Suprapubic skin (tissue), 4 donors: ENCODE measurements around the gene CASR. TPM values are rescaled to one million over a fixed set of nuclear protein-coding genes. Genes with fewer than 3 reads are reported as not detected.
A peak's percentile ranks its signal among the peaks of the same experiment; 100 is the strongest.
"Not testable (repeated sequence)": the region's sequence is repeated elsewhere in the genome, so short reads cannot be mapped to it uniquely, and the experiment has no call there.

Source experiments
- DNase-seq, 2 donors: peaks; one replicate each; pipeline ENCODE4 v3.0.0-alpha.2; 2019; ENCODE audit warnings: low spot score in 2 of 2
- H3K27ac ChIP-seq: fragments of 200-600 bp; sonication (generic); one replicate; pipeline ENCODE4 v1.5.1; 2019
- H3K27me3 ChIP-seq: fragments of 200-600 bp; sonication (generic); one replicate; pipeline ENCODE4 v1.5.1; 2019
- H3K36me3 ChIP-seq: fragments of 200-600 bp; sonication (generic); one replicate; pipeline ENCODE4 v1.5.1; 2019
- H3K4me1 ChIP-seq: fragments of 200-600 bp; sonication (generic); one replicate; pipeline ENCODE4 v1.5.1; 2019
- H3K4me3 ChIP-seq: fragments of 200-600 bp; sonication (generic); one replicate; pipeline ENCODE4 v1.5.1; 2019; ENCODE audit warnings: mild to moderate bottlenecking
- H3K9me3 ChIP-seq: fragments of 200-600 bp; sonication (generic); one replicate; pipeline ENCODE4 v1.5.1; 2019
- CTCF ChIP-seq, 2 donors: fragments of 200-600 bp in 1 of 2; fragments of 450-650 bp in 1 of 2; sonication (generic) in 1 of 2; IDR thresholded peaks; one replicate each; pipeline ENCODE4 v1.5.1; 2016 to 2019; ENCODE audit warnings: antibody characterized with exemption in 2 of 2, mild to moderate bottlenecking in 1 of 2, moderate library complexity in 1 of 2
- EP300 ChIP-seq: sonication (generic); formaldehyde crosslinking; IDR thresholded peaks from one replicate; pipeline ENCODE4 v1.6.1; 2017; ENCODE audit warnings: antibody characterized with exemption
- POLR2A ChIP-seq, 2 donors: fragments of 450-650 bp; IDR thresholded peaks; one replicate each; pipeline ENCODE4 v1.6.1; 2017; ENCODE audit warnings: antibody characterized with exemption in 2 of 2, mild to moderate bottlenecking in 2 of 2, moderate library complexity in 2 of 2
- POLR2AphosphoS5 ChIP-seq, 3 donors: sonication (generic); formaldehyde crosslinking; IDR thresholded peaks; one replicate each; pipeline ENCODE4 v1.6.1; 2017; ENCODE audit warnings: antibody characterized with exemption in 3 of 3
- WGBS: methylation state at CpG from one replicate; pipeline ENCODE4 v1.1.5; 2018; 5-methylcytosine and 5-hydroxymethylcytosine counted together
- total RNA-seq, 4 donors: library from RNA; depleted of rRNA; stranded (reverse); fragments of >200 nt; gene quantifications; one replicate each; pipeline ENCODE4 v1.1.0, GENCODE V29; 2016

Gene CASR
- total RNA-seq, 4 donors from 2014 or later = not detected

- Histone ChIP-seq H3K9me3 (peaks cover 4% of the 10 kb centered on the region), H3K4me1 (no peaks in the 10 kb centered on the region), H3K27me3 (no peaks in the 10 kb centered on the region), H3K36me3 (no peaks in the 10 kb centered on the region), H3K4me3 (no peak overlapping the region), H3K27ac (no peak overlapping the region)
- TF ChIP-seq CTCF (IDR thresholded peaks at IDR 0.05) (no peak), POLR2A (IDR thresholded peaks at IDR 0.05) (no peak), EP300 (no peak), POLR2AphosphoS5 (IDR thresholded peaks at IDR 0.05) (no peak)
- no peak for DNase-seq
Observed at GRCh38 chr3:122167630-122168029, 15.8 kb upstream of the CASR start.

DNA sequence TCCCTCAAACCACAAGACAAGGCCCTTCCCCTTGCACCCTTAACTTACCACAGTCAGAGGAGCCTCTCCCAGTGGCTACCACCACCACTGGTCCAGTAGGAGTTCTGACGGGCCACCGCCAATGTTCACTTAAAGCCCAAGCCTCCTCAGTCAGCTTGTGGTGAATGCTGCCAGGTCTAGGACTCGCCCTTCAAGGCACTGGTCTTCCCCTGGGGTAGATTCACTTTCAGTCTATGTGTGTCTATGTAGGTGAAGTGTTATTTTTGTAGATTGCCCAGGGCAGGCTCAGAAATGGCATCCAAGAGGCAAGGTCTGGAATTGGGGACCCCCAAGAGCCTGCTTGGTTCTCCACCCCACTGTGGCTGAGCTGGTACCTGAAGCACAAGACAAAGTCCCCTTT lies 15.4 kb upstream of the CASR start:
- H3K4me1 ChIP-seq = no peaks in the 10 kb centered on the region
- 59% methylated on average over 3 of the region's 3 CpGs for WGBS
- TF ChIP-seq POLR2A (IDR thresholded peaks at IDR 0.05) (no peak), POLR2AphosphoS5 (IDR thresholded peaks at IDR 0.05) (no peak), CTCF (IDR thresholded peaks at IDR 0.05) (no peak), EP300 (no peak)
- no peaks in the 10 kb centered on the region for H3K36me3 ChIP-seq
- no peak overlapping the region for H3K27ac ChIP-seq
- peaks cover 6% of the 10 kb centered on the region for H3K9me3 ChIP-seq
- no peaks in the 10 kb centered on the region for H3K27me3 ChIP-seq
- no peak overlapping the region for H3K4me3 ChIP-seq
- no peak for DNase-seq

DNA sequence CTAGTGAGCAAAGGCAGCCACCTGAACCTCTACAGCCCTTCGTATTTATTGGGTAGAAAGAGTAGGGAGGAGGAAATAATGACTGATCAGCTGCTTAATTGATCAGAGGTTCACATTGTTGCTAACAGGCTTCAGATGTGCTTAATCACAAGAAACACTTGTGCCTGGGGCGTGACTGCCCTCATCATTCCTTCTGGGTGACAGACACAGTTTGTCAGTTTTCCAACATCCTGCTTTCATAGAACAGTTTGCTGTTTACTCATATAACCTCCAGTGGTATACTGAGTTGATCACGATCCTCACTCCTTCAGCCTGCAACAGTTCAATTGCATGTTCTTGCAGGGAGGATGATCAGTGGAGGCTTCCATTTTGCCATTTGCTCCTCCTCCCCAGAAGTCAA lies 13.6 kb upstream of the CASR start:
- no peak for DNase-seq
- Histone ChIP-seq H3K9me3 (peaks cover 12% of the 10 kb centered on the region), H3K36me3 (no peaks in the 10 kb centered on the region), H3K4me1 (no peaks in the 10 kb centered on the region), H3K27ac (no peak overlapping the region), H3K27me3 (no peaks in the 10 kb centered on the region), H3K4me3 (no peak overlapping the region)
- TF ChIP-seq EP300 (no peak), CTCF (IDR thresholded peaks at IDR 0.05) (no peak), POLR2AphosphoS5 (IDR thresholded peaks at IDR 0.05) (no peak), POLR2A (IDR thresholded peaks at IDR 0.05) (no peak)
- WGBS = 86% methylated on average over 3 of the region's 3 CpGs

- not testable (repeated sequence) for H3K27me3 ChIP-seq, H3K36me3 ChIP-seq, H3K4me1 ChIP-seq, H3K4me3 ChIP-seq, H3K27ac ChIP-seq, DNase-seq
- 95% methylated on average over 2 of the region's 2 CpGs for WGBS
- peaks cover 11% of the 10 kb centered on the region for H3K9me3 ChIP-seq
Observed at GRCh38 chr3:122171361-122171760, 12.1 kb upstream of the CASR start.

DNA sequence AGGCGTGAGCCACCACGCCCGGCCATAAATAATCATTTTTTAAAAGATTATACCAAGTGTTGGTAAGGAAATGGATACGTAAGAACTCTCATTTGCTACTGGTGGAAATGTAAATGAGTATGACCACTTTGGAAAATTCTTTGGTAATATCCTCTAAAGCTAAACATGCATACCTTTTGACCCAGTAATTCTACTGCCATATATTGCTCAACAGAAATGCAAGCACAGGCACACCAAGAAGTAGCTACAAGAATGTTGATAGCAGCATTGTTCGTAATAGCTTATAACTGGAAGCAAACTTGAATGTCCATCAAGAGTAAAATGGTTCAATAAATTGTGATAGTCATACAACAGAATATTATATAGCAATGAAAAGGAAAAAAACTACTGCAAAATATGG lies 4.8 kb upstream of the CASR start:
- Histone ChIP-seq H3K4me1 (no peaks in the 10 kb centered on the region), H3K9me3 (no peaks in the 10 kb centered on the region), H3K4me3 (no peak overlapping the region), H3K27me3 (peaks cover 17% of the 10 kb centered on the region), H3K36me3 (no peaks in the 10 kb centered on the region), H3K27ac (no peak overlapping the region)
- DNase-seq = no peak
- WGBS = 97% methylated on average over 5 of the region's 5 CpGs
- TF ChIP-seq POLR2A (IDR thresholded peaks at IDR 0.05) = no peak
- no peak for TF ChIP-seq EP300
- no peak for TF ChIP-seq POLR2AphosphoS5 (IDR thresholded peaks at IDR 0.05)
- no peak for TF ChIP-seq CTCF (IDR thresholded peaks at IDR 0.05)

DNA sequence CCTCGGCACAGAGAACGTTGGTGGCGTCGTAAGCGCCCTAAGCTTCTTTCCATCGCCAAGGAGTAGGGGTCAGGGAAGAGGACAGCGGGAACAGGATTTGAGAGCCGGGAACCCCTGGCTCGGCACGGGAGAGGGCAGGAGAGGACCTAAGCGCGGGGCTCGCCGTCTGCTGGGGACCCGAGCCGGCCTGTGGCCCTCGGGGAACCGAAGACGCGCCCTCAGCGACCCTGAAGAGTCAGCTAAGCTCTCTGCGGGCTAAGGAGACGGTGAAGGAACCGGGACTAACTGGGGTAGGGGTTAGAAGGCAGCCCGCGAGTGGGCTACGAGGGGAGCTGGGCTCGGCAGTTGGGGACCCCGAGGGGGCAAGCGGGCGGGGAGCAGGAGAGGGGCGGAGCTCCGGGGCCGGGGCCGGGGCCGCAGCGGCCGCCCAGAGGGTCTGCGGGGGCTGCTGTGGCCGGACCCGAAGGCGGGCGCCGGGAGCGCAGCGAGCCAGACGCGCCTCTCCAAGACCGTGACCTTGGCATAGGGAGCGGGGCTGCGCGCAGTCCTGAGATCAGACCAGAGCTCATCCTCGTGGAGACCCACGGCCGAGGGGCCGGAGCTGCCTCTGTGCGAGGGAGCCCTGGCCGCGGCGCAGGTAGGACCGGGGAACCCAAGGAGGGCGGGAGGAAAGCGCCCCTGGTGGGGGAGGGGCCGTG lies 574 bp downstream of the CASR start:
- H3K4me1 ChIP-seq = peaks cover 9% of the 10 kb centered on the region
- H3K4me3 ChIP-seq = peak overlapping the region; percentile 38
- H3K27ac ChIP-seq = no peak overlapping the region
- no peaks in the 10 kb centered on the region for H3K36me3 ChIP-seq
- no peak for TF ChIP-seq EP300
- no peak for TF ChIP-seq CTCF (IDR thresholded peaks at IDR 0.05)
- TF ChIP-seq POLR2AphosphoS5 (IDR thresholded peaks at IDR 0.05) = no peak
- no peak for TF ChIP-seq POLR2A (IDR thresholded peaks at IDR 0.05)
- WGBS = 3% methylated on average over 31 of the region's 64 CpGs
- DNase-seq = no peak
- H3K9me3 ChIP-seq = no peaks in the 10 kb centered on the region
- peaks cover 48% of the 10 kb centered on the region for H3K27me3 ChIP-seq
